GM18502 (cell line): ENCODE results near the gene IGSF22.
A peak's percentile ranks its signal among the peaks of the same experiment; 100 is the strongest.

Source experiments
- ATAC-seq: cut with Tn5 transposase; IDR thresholded peaks from one replicate; pipeline ENCODE4 v1.9.1; 2021; ENCODE audit warnings: mild to moderate bottlenecking; ENCODE audit not compliant: unreplicated experiment, poor library complexity

Gene IGSF22

GRCh38 chr11:18715476-18715875 lies 10.5 kb downstream of the IGSF22 start:
- ATAC-seq: no peak

GRCh38 chr11:18714443-18714780 lies 11.6 kb downstream of the IGSF22 start:
- ATAC-seq: no peak

- no peak for ATAC-seq
Observed at GRCh38 chr11:18713646-18714442, 12.1 kb downstream of the IGSF22 start.

- no peak for ATAC-seq
Observed at GRCh38 chr11:18710545-18710944, 15.4 kb downstream of the IGSF22 start.

GRCh38 chr11:18709414-18709813 lies 16.6 kb downstream of the IGSF22 start:
- ATAC-seq: no peak

- no peak for ATAC-seq
Observed at GRCh38 chr11:18707811-18708340, 18.1 kb downstream of the IGSF22 start.

GRCh38 chr11:18706330-18707243 lies 19.4 kb downstream of the IGSF22 start:
- ATAC-seq: peak; percentile 69

GRCh38 chr11:18705651-18706281 lies 20.2 kb downstream of the IGSF22 start:
- no peak for ATAC-seq

GRCh38 chr11:18704698-18705097 lies 21.3 kb downstream of the IGSF22 start:
- no peak for ATAC-seq

- ATAC-seq: no peak
Observed at GRCh38 chr11:18704045-18704645, 21.8 kb downstream of the IGSF22 start.

GRCh38 chr11:18703001-18703763 lies 22.8 kb downstream of the IGSF22 start:
- no peak for ATAC-seq

GRCh38 chr11:18701614-18702216 lies 24.3 kb downstream of the IGSF22 start:
- no peak for ATAC-seq

- no peak for ATAC-seq
Observed at GRCh38 chr11:18700872-18701271, 25.1 kb downstream of the IGSF22 start.

GRCh38 chr11:18700375-18700774 lies 25.6 kb downstream of the IGSF22 start:
- ATAC-seq: no peak

GRCh38 chr11:18699848-18700261 lies 26.1 kb downstream of the IGSF22 start:
- ATAC-seq: no peak

GRCh38 chr11:18699269-18699596 lies 26.8 kb downstream of the IGSF22 start:
- ATAC-seq: no peak

GRCh38 chr11:18698341-18699268 lies 27.4 kb downstream of the IGSF22 start, which contains the start of gene TMEM86A:
Gene TMEM86A (plus strand): TSS chr11:18698779. CDS start chr11:18698887, 108 bp downstream.
- ATAC-seq: peak; percentile 95

GRCh38 chr11:18697576-18697975 lies 28.4 kb downstream of the IGSF22 start:
- no peak for ATAC-seq
